GM21528 (cell line): Measurements from ENCODE around the gene HNRNPUL1.
"Not testable (repeated sequence)": the region's sequence is repeated elsewhere in the genome, so short reads cannot be mapped to it uniquely, and the experiment has no call there.

Experiments
- ATAC-seq: cut with Tn5 transposase; IDR thresholded peaks from one replicate; pipeline ENCODE4 v1.9.1; 2021; ENCODE audit warnings: mild to moderate bottlenecking, moderate library complexity; ENCODE audit not compliant: unreplicated experiment, low FRiP score

Gene HNRNPUL1

GRCh38 chr19:41273076-41273475, 8.9 kb downstream of the HNRNPUL1 start:
- no peak for ATAC-seq

- ATAC-seq: no peak
Observed at GRCh38 chr19:41274802-41275201, 10.6 kb downstream of the HNRNPUL1 start.

- no peak for ATAC-seq
Observed at GRCh38 chr19:41276231-41276630, 12.1 kb downstream of the HNRNPUL1 start.

GRCh38 chr19:41278478-41278877, 14.3 kb downstream of the HNRNPUL1 start:
- no peak for ATAC-seq

- no peak for ATAC-seq
Observed at GRCh38 chr19:41288673-41289530, 24.7 kb downstream of the HNRNPUL1 start.

DNA sequence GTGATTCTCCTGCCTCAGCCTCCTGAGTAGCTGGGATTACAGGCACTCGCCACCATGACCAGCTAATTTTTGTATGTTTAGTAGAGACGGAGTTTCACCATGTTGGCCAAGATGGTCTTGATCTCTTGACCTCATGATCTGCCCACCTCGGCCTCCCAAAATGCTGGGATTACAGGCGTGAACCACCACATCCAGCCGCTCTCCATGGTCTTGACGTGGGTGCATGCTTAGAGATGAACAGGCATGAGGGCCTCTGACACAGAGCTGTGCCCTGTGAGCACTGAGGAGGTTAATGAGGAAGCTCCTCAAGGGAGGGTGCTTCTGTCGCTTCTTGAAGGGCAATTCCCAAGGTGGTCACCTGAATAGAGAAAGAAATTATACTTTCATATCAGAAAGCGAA, 25.6 kb downstream of the HNRNPUL1 start:
- not testable (repeated sequence) for ATAC-seq

DNA sequence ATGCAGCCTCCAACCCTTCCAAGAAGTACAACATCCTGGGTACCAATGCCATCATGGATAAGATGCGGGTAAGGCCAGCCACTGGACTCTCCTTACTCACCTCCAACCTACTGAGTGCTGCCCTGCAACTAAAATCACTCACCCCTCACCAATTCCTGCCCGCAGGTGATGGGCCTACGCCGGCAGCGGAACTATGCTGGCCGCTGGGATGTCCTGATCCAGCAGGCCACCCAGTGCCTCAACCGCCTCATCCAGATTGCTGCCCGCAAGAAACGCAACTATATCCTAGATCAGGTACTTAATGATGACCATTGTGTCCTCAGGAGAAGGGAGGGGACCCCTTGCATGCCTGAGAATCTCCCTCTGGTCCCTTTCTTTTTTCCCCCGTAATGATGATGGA, 30.2 kb downstream of the HNRNPUL1 start:
- ATAC-seq: no peak

DNA sequence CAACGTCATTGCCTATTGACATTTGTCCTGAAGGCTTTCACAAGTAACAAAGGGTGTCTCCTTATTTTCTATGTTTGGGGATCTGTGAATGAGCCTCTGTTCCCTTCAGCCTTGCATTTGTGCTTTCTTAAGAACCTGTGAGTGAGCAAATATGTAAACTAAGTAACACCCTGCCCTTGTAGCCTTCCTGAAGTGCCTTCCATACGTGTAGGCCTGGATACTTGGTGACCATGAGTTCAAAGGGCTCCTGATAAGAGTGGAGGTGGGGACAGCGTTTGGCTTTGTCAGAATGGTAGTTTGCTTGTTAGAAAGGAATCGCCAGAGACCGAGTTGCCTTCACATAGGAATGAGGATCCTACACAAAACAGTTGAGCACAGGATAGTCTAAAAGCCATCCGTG, 31.3 kb downstream of the HNRNPUL1 start:
- no peak for ATAC-seq

DNA sequence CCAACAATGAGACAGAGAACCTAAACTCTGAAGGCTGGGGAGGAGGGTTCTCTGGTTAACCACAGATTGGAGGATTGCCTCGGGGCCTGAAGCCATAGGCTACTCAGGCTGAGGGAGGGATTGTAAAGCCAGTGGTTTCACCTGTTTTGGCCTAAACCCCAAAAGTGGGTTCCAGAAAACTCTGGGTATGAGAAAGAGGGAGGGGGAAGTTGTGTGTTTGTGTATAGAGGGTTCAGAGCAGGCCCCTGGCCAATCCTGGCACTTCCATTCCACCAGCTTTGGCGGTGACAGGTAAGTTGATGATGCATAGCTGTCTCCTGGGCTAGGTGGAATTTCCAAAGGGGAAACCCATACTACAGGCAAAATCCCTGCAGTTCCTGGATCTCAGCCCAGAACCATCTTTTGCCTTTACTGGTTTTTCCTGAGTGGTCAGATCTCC, 32.3 kb downstream of the HNRNPUL1 start:
- ATAC-seq: no peak

GRCh38 chr19:41297628-41298347, 33.6 kb downstream of the HNRNPUL1 start:
- ATAC-seq: peak; percentile 78

GRCh38 chr19:41298348-41298964, 34.3 kb downstream of the HNRNPUL1 start:
- ATAC-seq: no peak

GRCh38 chr19:41299046-41299754, 35.0 kb downstream of the HNRNPUL1 start:
- no peak for ATAC-seq

GRCh38 chr19:41299755-41300089, 35.5 kb downstream of the HNRNPUL1 start:
- ATAC-seq: no peak

GRCh38 chr19:41300555-41300954, 36.4 kb downstream of the HNRNPUL1 start:
- no peak for ATAC-seq

- ATAC-seq: no peak
Observed at GRCh38 chr19:41302624-41303351, 38.6 kb downstream of the HNRNPUL1 start.

- no peak for ATAC-seq
Observed at GRCh38 chr19:41303954-41304353, 39.8 kb downstream of the HNRNPUL1 start.

GRCh38 chr19:41304706-41305483, 40.7 kb downstream of the HNRNPUL1 start:
- no peak for ATAC-seq

DNA sequence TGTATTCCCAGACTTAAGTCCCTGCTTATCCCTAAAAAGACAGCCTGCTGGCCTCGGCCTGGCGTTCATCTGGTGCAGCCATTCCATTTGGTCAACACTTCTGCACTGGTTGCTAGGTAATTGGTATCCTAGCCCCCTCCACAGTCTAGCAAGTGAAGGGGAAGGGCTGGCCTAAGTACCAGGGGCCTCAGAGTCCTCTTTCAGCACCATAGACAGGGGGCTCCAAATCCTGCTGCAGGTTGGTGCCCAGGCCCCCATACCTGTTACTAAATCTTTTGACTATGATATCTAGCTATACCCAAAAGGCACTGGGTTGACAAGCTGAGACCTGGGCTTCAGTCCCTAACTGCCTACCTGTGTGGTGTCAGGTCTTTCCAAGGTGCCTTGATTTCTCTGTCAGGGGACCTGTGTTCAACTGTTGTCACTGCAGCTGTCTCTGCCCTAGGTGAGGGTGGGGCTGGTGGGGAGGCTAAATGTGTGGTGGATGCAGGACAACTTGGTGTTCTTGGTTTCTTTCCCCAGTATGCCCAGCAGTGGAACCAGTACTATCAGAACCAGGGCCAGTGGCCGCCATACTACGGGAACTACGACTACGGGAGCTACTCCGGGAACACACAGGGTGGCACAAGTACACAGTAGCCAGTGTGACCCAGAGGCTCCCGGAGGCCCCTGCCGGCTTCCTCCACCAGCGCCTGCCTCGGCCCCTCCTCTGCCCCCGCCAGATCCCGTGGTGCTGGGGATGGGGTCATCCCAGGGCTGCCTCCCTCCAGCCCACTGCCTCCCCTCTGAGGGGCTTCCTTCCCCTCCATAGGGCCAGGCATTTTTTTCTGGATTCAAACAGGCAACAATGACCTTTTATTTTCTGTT, 42.0 kb downstream of the HNRNPUL1 start:
- ATAC-seq: no peak
